ENCODE measurements around the gene LRRC8E.

The LRRC8E gene

DNA sequence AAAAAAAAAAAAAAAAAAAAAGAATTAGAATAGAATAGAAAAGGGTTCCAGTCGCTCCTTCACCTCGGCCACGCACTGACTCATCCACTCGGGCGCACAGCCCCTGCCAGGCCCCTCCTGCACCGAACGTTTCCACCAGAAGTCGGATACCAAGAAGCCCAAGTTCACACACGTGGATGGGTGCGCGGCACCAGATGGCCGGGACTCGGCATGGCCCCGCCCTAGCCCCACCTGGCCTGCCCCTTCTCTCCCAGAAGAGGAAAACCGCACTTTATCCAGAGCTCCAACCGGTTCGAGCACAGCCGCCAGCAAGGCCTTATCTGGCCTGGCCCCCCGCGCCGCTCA, 20.0 kb upstream of the LRRC8E start:
- DNase-seq (ENCODE audit: low read depth), result no peak

DNA sequence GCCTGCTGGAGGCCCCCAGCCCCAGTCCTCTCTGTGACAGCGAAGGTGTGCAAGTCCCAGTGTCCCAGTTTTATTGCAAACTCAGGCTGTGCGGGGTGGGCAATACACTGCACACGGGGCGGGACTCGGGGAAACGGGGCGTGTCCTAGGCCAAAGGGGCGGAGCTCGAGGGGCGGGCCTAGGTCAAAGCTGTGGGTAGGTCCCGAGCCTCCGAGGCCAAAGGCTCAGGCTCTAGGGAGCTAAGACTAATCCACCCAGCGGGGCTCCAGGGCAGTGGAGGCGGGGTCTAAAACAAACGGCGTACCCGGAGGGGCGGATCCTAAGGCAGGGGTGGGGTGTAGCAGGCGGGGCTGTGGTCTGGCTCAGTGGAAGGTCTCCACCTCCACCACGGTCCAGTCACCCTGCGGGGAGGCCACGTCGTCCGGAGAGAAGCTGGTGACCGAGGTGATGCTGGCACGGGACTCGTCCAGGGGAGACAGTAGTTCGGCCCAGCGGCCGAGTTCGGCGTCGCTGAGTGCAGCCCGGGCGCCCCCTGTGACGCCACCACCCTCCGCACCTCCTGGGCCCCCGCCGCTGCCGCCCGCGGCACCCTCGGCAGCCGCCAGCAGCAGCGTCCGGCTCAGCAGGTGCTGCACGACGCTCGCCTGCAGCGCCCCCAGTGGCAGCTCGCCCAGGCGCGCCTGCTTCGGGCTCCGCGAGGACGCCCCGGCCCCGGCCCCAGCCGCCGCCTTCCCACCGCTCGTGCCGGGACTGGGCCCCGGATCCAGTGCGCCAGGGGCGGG, 19.4 kb upstream of the LRRC8E start:
- peak; percentile 78 for DNase-seq (ENCODE audit: low read depth)

DNA sequence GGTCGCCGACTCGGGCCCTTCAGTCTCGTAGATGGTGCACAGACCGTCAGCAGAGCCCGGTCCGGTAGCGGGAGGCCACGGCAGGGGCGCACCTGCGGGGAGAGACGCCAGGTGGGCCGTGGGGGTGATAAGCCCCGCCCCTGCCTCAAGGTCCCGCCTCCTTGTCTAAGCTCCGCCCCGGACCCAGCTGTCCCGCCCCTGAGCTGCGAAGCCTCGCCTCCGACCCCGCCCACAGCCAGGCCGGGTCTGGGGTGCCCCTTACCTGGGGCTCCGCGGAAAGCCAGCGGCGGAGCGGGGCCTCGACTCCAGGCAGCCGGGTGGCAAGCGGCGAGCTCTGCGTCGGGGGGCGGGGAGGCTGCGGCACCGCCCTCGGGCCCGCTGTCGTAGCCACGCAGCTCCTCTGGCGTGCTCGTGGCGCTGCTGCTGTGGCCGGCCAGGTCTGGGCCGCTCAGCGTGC, 18.8 kb upstream of the LRRC8E start:
- DNase-seq (ENCODE audit: low read depth), result peak; percentile 72

DNA sequence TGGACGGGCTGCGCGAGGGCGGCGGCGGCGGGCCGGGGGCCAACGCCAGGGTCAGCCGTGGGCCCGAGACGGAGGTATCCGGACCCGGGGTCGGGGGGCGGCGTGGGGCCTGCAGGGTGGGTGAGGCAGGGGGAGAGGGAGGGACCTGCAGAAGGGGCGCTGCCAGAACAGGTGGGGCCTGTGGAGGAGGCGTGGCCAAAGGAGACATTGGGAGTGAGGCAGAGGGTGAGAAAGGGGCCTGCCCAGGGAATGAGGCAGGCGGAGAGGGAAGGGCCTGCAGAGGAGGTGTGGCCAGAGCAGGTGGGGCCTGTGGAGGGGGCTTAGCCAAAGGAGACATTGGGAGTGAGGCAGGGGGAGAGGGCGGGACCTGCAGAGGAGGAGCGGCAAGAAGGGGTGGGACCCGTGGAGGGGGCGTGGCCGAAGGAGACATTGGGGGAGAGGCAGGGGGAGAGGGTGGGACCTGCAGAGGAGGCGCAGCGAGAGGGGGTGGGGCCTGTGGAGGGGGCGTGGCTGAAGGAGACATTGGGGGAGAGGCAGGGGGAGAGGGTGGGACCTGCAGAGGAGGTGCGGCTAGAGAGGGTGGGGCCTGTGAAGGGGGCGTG, 18.3 kb upstream of the LRRC8E start:
- DNase-seq (ENCODE audit: low read depth), result no peak

DNA sequence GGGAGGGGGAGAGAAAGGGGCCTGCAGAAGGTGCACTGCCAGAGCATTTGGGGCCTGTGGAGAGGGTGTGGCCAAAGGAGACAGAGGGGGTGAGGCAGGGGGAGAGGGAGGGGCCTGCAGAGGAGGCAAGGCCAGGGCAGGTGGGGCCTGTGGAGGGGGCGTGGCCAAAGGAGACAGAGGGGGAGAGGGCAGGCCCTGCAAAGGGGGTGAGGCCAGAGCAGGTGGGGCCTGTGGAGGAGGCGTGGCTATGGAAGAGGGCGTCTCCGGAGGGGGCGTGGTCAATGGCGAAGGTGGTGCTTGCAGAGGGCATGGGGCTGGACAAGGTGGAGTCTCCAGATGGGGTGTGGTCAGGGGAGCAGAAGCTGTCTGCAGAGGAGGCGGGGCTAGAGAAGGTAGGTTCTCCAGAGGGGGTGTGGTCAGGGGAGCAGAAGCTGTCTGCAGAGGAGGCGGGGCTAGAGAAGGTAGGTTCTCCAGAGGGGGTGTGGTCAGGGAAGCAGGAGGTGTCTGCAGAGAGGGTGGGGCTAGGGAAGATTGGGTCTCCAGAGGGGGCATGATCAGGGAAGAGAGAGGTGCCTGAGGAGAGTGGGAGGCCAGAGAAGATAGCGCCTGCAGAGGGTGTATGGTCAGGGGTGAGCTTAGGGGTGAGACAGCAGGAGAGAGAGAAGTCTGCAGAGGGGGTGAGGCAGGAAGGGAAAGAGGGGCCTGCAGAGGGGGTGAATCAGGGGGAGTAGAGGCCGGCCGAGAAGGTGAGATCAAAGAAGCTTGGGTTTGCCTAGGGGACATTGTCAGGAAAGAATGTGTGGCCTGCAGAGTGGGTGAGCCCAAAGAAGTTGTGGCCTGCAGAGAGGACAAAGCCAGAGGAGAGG, 17.5 kb upstream of the LRRC8E start:
- no peak for DNase-seq (ENCODE audit: low read depth)

DNA sequence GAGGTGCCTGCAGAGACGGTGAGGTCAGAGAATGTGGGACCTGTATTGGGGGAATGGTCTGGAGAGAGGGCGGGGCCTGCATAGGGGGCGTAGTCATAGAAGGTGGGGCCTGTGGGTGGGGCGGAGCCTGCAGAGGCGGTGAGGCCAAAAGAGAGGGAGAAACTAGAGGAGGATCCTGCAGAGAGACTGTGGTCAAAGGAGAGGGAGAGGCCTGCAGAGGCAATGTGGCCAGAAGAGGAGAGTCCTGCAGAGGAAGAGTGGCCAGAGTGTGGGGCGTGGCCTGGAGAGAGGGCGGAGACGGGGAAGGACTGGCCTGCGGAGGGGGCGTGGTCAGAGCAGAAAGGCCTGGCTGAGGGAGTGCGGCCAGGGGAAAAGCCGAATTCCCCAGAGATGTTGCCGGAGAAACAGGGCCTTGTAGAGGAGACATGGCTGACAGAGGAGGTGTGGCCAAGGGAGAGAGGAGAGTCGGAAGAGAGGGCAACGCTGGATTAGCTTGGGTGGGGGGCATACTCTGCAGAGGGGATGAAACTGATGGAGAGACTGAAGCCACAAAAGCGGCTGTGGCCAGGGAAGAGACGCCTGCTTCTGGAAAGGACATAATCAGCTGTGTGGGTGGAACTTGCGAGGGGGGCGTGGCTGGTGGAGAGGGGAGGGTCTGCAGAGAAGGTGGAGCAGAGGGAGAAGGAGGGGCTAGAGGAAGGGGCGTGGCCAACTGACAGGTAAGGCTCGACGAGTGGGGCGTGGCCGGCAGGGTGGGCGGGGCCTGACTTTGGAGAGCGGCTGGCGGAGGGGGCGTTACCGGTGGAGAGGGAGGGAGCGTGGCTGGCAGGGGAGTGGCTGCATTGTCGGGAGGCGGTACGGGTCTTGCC, 16.6 kb upstream of the LRRC8E start:
- DNase-seq (ENCODE audit: low read depth), result peak; percentile 60

DNA sequence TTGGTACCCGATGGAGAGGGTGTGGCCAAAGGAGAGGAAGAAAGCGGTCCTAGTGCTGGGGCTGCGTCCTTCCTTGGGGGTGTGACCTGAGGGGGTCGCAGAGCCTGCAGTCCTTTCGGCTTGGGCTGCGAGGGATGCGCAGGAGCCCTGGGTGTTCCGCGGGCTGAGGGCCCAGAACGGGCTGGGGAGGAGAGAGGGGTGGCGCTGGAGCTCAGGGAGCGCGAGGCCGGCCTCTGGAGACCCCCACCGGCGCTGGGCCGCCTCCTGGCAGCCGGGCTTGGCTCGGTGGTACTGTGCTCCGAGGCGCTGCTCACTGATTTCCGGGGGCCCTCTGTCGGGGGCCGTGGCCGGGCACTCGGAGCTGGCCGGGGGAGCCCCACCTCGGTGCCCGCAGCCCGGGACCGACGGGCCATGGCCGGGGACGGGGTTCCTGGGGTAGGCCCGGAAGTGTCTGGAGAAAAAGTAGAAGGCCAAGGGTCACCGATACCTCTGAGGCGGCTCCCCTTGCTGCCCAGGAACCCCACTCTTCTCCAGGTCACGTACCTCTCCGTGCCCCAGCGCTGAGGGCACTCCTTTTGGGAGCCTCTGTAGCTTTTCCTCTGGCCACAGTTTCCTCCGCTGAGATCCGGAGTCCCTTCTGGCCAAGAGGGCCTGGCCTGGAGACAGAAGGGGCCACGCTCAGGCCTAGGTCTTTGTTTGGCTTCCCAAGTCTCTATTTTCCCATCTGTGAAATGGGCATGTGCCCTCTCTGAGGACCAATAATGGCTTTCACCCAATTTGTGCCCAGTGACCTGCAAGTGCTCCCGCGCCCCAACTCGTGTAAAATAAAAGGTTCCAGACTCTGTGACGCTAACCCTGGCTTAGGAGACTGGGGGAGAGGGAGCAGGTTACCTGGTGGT, 15.8 kb upstream of the LRRC8E start:
- no peak for DNase-seq (ENCODE audit: low read depth)

DNA sequence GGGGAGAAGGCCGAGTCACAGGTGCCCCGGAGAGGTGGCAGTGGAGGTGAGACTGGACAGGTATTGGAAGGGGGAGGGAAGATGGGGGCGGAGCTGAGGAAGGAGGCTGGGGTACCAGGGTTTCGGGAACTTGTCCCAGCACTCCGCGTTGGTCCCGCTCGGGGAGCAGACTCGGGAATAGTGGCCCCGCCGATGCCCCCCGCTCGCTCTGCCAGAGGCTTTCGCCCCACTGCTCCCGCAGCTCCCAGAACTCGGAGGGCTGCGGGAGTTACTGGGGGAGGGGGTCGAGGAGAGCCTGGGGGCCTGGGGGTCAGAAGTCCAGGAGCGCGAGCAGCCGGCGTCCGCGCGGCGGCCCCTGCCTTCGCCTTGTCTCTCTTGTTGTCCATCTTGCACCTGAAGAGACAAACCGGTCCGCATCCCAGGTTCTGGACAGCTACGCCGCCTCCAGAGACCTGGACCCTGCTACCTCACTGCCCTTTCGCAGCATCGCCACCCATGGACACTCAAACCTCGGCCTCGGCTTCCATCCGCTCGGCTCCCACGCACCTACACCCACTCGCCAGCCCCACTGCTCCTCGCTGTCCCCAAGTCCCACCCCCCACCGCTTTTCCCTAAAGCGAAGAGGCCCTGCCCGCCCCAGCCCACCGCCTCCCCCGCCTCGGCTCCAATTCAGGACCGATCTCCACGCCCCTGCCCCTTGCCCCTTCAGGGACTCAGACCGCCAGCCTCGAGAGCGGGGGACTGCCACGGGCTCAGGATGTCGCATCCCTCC, 14.8 kb upstream of the LRRC8E start:
- no peak for DNase-seq (ENCODE audit: low read depth)

DNA sequence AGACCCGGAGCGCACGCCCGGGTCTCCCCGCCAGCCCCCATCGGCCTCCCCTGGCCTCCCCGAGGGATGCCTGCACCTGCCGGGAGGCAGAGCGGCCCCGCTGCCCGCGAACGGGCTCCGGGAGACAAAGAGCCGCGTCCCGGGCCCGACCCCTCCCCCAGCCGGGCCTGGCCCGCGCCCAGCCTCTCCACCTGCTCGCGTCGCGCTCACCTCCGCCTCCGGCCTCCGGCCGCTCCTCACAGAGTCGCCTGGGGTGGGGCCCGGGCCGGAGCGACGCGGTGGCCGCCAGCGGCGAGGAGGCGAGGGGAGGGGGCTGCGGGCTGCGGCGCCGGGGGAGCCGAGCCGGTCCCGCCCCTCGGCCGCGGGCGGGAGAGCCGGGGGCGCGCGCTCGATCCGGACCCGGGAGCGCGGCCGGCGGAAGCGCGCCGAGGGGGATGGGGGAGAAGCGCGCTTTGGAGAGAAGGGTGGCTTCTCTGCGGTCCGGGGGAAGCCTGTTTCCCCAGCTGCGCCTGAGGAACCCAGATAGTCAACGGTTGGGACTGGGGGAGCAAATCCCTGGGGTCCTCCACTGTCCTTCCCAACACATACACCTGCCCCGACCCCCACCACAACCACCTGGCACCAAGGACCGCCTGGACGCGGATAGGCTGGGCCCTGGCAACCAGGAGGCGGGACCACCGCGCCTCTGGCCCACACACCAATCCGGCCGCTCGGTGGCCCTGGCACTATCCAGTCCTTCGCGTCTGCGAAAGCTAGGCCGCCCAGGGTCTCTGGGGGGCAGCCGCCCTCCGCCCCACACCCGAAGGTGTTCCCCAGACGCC, 14.0 kb upstream of the LRRC8E start, which contains the start of gene PRR36:
Gene PRR36, minus strand, starts transcription at position 315 of the 821 bp plus-strand sequence. CDS start 701 bp downstream, outside the sequence.
- DNase-seq (ENCODE audit: low read depth), result no peak

DNA sequence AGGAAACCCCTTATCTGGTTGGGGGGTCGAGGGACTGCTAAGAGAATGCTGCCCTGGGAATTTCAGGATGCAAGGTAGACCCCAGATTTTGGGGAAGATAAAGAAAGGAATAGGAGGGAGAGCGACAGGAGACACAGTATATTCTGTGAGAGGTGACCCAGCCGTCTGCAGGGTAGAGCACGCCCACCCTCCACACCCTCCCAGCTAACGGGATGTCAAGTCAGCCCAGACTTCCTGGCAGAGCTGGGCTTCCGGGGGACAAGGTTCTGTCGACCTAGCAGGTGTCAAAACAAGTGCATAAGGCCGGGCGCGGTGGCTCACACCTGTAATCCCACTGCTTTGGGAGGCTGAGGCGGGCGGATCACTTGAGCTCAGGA, 13.4 kb upstream of the LRRC8E start:
- no peak for DNase-seq (ENCODE audit: low read depth)

DNA sequence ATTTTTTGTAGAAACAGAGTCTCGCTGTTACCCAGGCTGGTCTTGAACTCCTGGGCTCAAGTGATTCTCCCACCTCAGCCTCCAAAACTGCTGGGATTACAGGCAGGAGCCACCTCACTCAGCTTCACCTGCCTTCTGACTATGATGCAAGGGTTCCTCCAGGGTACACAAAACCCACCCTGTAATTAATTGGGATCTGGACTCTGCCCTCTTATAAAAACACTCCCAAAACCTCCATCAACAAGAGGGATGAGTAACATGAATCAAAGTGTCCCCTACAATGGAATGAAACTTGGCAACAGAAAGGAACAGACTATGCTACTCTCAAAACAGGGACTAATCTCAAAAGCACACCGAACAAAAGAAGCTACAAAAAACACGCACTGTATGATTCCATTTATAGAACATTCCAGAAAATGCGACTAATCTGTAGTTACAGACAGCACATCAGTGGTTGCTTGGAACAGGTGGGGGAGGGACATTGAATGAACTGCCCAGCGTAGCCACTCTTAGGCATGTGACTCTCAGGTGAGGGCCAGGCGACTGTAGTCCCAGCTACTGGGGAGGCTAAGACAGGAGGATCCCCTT, 11.0 kb upstream of the LRRC8E start:
- DNase-seq (ENCODE audit: low read depth), result no peak

DNA sequence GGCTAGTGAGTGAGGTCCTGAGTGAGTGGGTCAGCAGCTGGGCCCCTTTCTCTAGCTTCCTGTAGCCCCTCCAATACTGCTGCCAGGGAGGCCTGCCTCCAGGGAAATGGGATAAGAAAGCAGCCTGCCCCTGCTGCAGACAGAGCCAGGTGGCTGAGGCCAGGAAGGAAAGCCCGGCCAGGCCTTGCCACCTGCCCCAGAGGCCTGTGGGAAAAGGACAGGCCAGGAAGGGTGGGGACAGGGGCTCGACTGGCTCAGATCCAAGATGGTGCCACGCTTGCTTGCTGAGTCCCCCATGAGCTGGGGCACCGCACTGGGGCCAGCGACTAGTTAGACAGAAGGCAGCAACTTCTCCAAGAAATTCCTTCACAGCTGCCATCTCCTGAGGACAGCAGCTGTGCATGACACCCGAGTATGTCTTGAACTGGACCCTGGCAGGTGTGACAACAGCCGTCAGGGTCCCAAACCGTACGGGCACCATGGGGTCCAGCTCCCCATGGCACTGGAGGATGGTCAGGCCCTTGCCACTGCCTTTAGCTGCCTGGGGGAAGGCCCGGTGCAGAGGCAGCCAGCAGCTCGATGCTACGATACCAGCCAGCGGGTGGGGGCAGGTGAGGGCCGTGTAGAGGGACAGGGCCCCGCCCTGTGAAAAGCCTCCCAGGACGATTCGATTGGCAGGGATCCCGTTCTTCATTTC, 9.1 kb upstream of the LRRC8E start:
- DNase-seq (ENCODE audit: low read depth), result no peak

DNA sequence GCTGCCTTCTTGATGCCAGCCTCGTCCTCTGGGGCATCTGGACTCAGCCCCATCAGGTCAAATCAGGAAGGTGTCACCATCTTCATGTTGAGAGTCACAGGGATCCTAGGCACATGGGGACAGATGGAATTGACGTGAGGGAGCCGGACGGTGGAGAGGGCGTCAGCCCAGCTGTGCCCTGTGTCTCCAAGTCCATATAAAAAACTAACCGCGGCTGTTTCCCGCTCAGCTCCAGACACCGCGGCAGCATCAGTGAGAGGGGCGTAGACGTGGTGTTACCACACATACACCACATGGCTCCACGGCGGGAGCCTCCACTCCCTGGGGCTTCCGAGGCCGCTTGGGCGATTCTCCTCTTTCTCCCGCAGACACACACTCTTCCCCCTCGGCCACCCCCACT, 8.5 kb upstream of the LRRC8E start:
- no peak for DNase-seq (ENCODE audit: low read depth)

DNA sequence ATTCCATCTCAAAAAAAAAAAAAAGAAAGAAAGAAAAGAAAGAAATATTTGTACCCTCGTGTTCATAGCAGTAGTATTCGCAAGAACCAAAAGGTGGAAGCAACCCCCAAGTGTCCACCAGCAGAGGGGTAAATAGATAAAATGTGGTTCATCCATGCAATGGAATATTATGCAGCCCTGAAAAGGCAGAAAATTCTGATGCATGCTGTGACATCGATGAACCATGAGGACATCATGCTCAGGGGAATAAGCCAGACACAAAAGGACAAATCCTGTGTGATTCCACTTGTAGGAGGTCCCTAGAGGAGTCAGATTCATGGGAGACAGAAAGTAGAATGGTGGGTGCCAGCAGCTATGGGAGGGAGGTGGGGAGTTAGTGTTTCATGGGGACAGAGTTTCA, 6.4 kb upstream of the LRRC8E start:
- DNase-seq (ENCODE audit: low read depth), result no peak

DNA sequence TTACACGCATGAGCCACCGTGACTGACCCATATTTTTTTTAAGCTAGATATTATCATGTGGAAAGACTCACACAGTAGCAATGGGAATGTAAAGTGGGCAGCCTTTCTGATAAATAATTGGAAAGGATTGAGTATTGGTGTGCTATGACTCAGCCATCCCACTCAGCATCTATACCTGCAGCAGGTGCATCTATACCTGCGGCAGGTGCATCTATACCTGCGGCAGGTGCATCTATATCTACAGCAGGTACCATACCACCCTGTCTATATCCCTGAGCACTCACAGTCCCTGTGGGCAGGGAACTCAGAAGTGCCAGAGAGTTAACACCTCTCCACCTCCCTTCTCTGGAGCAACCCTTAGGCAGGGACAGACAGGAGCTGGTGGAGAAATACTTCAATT, 5.2 kb upstream of the LRRC8E start:
- DNase-seq (ENCODE audit: low read depth), result no peak

DNA sequence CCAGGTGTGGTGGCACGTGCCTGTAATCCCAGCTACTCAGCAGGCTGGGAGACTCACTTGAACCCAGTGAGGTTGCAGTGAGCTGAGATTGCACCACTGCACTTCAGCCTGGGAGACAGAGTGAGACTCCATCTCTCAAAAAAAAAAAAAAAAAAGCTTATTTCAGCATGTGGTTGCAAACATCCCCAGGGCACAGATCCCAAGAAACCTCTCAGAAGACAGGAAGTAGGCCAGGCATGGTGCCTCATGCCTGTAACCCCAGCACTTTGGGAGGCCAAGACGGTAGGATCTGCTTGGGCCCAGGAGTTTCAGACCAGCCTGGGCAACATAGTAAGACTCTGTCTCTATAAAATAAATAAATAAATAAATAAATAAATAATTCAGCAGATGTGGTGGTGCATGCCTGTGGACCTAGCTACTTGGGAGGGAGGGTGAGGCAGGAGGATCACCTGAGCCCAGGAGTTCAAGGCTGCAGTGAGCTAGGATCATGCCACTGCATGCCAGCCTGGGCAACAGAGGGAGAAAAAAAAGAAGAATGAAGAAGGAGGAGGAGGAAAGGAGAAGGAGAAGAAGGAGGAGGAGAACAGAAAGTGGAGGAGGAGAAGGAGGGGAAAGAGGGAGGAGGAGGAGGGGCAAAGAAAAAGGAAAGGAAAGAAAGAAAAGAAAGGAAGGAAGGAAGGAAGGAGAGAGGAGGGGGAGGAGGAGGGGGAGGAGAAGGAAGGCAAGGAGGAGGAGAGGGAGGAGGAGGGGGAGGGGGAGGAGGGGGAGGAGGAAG, 4.3 kb upstream of the LRRC8E start:
- no peak for DNase-seq (ENCODE audit: low read depth)

DNA sequence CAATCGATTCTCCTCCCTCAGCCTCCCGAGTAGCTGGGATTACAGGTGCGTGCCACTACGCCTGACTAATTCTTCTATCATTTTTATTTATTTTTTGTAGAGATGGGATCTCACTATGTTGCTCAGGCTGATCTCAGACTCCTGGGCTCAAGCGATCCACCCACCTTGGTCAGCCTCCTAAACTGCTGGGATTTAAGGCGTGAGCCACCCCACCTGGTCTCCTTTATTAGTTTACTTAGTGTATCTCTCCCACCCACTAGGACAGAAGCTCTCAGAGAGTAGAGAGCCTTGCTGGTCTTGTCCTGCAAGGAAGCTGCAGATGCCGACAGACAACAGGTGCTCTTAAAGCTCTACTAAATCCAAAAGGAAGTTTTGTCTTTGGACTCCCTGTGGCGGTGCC, 2.5 kb upstream of the LRRC8E start:
- no peak for DNase-seq (ENCODE audit: low read depth)

All from activated T-helper 1 cell treated with Interleukin-2 at 50 U/mL for 16 hours (primary cell).